H9 (cell line): ENCODE data around the gene PARP16. TPM values are rescaled to one million over a fixed set of nuclear protein-coding genes. Genes with fewer than 3 reads are reported as not detected.

Experiments
- DNase-seq: peaks from one replicate; pipeline ENCODE4 v3.0.0-alpha.2; 2017
- H2AFZ ChIP-seq: one replicate; pipeline ENCODE4 v1.6.1; 2013; ENCODE audit warnings: mild to moderate bottlenecking, low read length, control low read depth, moderate library complexity
- H2AK5ac ChIP-seq: 2 replicates; pipeline ENCODE4 v1.6.1; 2013; ENCODE audit warnings: low read length, control low read depth, mixed read lengths; ENCODE audit not compliant: insufficient read length
- H2BK120ac ChIP-seq: one replicate; pipeline ENCODE4 v1.6.1; 2013; ENCODE audit warnings: low read depth, mild to moderate bottlenecking, low read length, control low read depth, inconsistent platforms; ENCODE audit not compliant: poor library complexity, severe bottlenecking
- H2BK12ac ChIP-seq: 2 replicates; pipeline ENCODE4 v1.6.1; 2013; ENCODE audit warnings: low read length, control low read depth, mixed read lengths, low read depth; ENCODE audit not compliant: insufficient read length
- H2BK15ac ChIP-seq: 2 replicates; pipeline ENCODE4 v1.6.1; 2013; ENCODE audit warnings: low read depth, low read length, control low read depth
- H2BK20ac ChIP-seq: one replicate; pipeline ENCODE4 v1.6.1; 2013; ENCODE audit warnings: low read depth, mild to moderate bottlenecking, low read length, control low read depth, inconsistent platforms; ENCODE audit not compliant: poor library complexity, severe bottlenecking
- H2BK5ac ChIP-seq: 2 replicates; pipeline ENCODE4 v1.6.1; 2013; ENCODE audit warnings: low read length, control low read depth, mixed read lengths; ENCODE audit not compliant: insufficient read length
- H3K14ac ChIP-seq: 2 replicates; pipeline ENCODE4 v1.6.1; 2013; ENCODE audit warnings: low read length, control low read depth; ENCODE audit not compliant: insufficient read depth
- H3K18ac ChIP-seq: 2 replicates; pipeline ENCODE4 v1.6.1; 2013; ENCODE audit warnings: low read depth, mild to moderate bottlenecking, mixed read lengths, low read length, control low read depth; ENCODE audit not compliant: insufficient read length
- H3K23ac ChIP-seq: 2 replicates; pipeline ENCODE4 v1.6.1; 2013; ENCODE audit warnings: low read length, control low read depth, mixed read lengths, low read depth; ENCODE audit not compliant: insufficient read length
- H3K23me2 ChIP-seq: 2 replicates; pipeline ENCODE4 v1.6.1; 2013; ENCODE audit warnings: low read depth, mild to moderate bottlenecking, mixed read lengths, low read length, control low read depth; ENCODE audit not compliant: insufficient read length, poor library complexity, severe bottlenecking
- H3K27ac ChIP-seq: 2 replicates; pipeline ENCODE4 v1.5.1; 2013; ENCODE audit warnings: low read length, control low read depth, mixed read lengths, low read depth; ENCODE audit not compliant: insufficient read length
- H3K27me3 ChIP-seq: 2 replicates; pipeline ENCODE4 v1.6.1; 2013; ENCODE audit warnings: low read length, control low read depth, inconsistent platforms; ENCODE audit not compliant: insufficient read depth
- H3K4ac ChIP-seq: 2 replicates; pipeline ENCODE4 v1.6.1; 2013; ENCODE audit warnings: low read depth, mild to moderate bottlenecking, control low read depth, inconsistent platforms, low read length, moderate library complexity
- H3K4me1 ChIP-seq: 2 replicates; pipeline ENCODE4 v1.6.1; 2013; ENCODE audit warnings: low read length, control low read depth, inconsistent platforms; ENCODE audit not compliant: insufficient read depth
- H3K4me2 ChIP-seq: 2 replicates; pipeline ENCODE4 v1.6.1; 2013; ENCODE audit warnings: low read length, control low read depth, mixed read lengths; ENCODE audit not compliant: insufficient read length, insufficient read depth
- H3K56ac ChIP-seq: 2 replicates; pipeline ENCODE4 v1.6.1; 2013; ENCODE audit warnings: low read depth, mild to moderate bottlenecking, mixed read lengths, low read length, control low read depth; ENCODE audit not compliant: insufficient read length
- H3K79me1 ChIP-seq: 2 replicates; pipeline ENCODE4 v1.6.1; 2013; ENCODE audit warnings: low read depth, mild to moderate bottlenecking, moderate library complexity, low read length, control low read depth, inconsistent platforms; ENCODE audit not compliant: insufficient read depth, poor library complexity, severe bottlenecking
- H3K79me2 ChIP-seq: 2 replicates; pipeline ENCODE4 v1.6.1; 2013; ENCODE audit warnings: low read length, control low read depth, inconsistent platforms; ENCODE audit not compliant: insufficient read depth
- H3K9ac ChIP-seq: 2 replicates; pipeline ENCODE4 v1.6.1; 2013; ENCODE audit warnings: low read length, control low read depth, mixed read lengths; ENCODE audit not compliant: insufficient read length; ENCODE audit errors: extremely low read depth
- H3K9me3 ChIP-seq: one replicate; pipeline ENCODE4 v1.6.1; 2013; ENCODE audit warnings: low read depth, low read length, inconsistent platforms; ENCODE audit not compliant: control insufficient read depth
- H3T11ph ChIP-seq: one replicate; pipeline ENCODE4 v1.6.1; 2013; ENCODE audit warnings: mild to moderate bottlenecking, low read length, control low read depth, inconsistent platforms
- H4K20me1 ChIP-seq: one replicate; pipeline ENCODE4 v1.6.1; 2013; ENCODE audit not compliant: control insufficient read depth, insufficient read length, insufficient read depth
- H4K5ac ChIP-seq: 2 replicates; pipeline ENCODE4 v1.6.1; 2013; ENCODE audit warnings: low read depth, mild to moderate bottlenecking, mixed read lengths, low read length, control low read depth; ENCODE audit not compliant: insufficient read length
- H4K8ac ChIP-seq: replicated peaks from 2 replicates; pipeline ENCODE4 v1.6.1; 2013; ENCODE audit warnings: low read length, control low read depth, mixed read lengths, low read depth; ENCODE audit not compliant: insufficient read length
- H4K91ac ChIP-seq: 2 replicates; pipeline ENCODE4 v1.6.1; 2013; ENCODE audit warnings: low read depth, mild to moderate bottlenecking, moderate library complexity, mixed read lengths, low read length, control low read depth; ENCODE audit not compliant: insufficient read length
- H3K27ac Mint-ChIP-seq, 3 experiments: 2 replicates in 2 of 3; 3 replicates in 1 of 3; pipeline ENCODE4 v1.8.0; 2020 to 2021; ENCODE audit warnings: mixed read lengths in 3 of 3, mild to moderate bottlenecking in 1 of 3, moderate library complexity in 1 of 3
- H3K27me3 Mint-ChIP-seq: 2 replicates; pipeline ENCODE4 v1.8.0; 2021; ENCODE audit warnings: low read depth, mild to moderate bottlenecking, moderate library complexity, mixed read lengths
- H3K36me3 Mint-ChIP-seq, 3 experiments: 2 replicates in 2 of 3; 3 replicates in 1 of 3; pipeline ENCODE4 v1.8.0; 2020 to 2021; ENCODE audit warnings: low read depth in 3 of 3, mixed read lengths in 3 of 3; ENCODE audit not compliant: insufficient read depth in 1 of 3
- H3K4me1 Mint-ChIP-seq, 2 experiments: 2 replicates each; pipeline ENCODE4 v1.8.0; 2020; ENCODE audit warnings: mixed read lengths in 2 of 2
- H3K4me3 Mint-ChIP-seq, 2 experiments: 2 replicates in 1 of 2; 3 replicates in 1 of 2; pipeline ENCODE4 v1.8.0; 2020 to 2021; ENCODE audit warnings: mild to moderate bottlenecking in 2 of 2, mixed read lengths in 2 of 2, moderate library complexity in 1 of 2
- H3K9me3 Mint-ChIP-seq, 2 experiments: 2 replicates in 1 of 2; 3 replicates in 1 of 2; pipeline ENCODE4 v1.8.0; 2020; ENCODE audit warnings: mild to moderate bottlenecking in 2 of 2, mixed read lengths in 2 of 2, moderate library complexity in 1 of 2
- CTCF ChIP-seq: fragments of 200-600 bp; sonication (generic); conservative IDR thresholded peaks from 3 replicates; pipeline ENCODE4 v1.8.0; 2021; ENCODE audit warnings: antibody characterized with exemption, mild to moderate bottlenecking
- WGBS: extraction: QIAGEN DNeasy Blood & Tissue Kit; methylation state at CpG from one replicate; pipeline ENCODE4 v1.1.7; 2013; ENCODE audit warnings: missing lambda C conversion rate, low lambda C conversion rate, mixed read lengths; ENCODE audit not compliant: insufficient read length; ENCODE audit errors: extremely low coverage; 5-methylcytosine and 5-hydroxymethylcytosine counted together
- total RNA-seq: library from RNA; stranded (reverse); gene quantifications from 2 replicates; pipeline ENCODE4 v1.2.1, GENCODE V29; 2021

Gene PARP16
- total RNA-seq, 1 experiment from 2014 or later = 3.9 TPM

GRCh38 chr15:65219137-65219536 lies 67.5 kb downstream of the PARP16 start:
- H3K79me2 ChIP-seq = no peaks in the 10 kb centered on the region
- no peaks in the 10 kb centered on the region for H3K27me3 ChIP-seq
- H3K56ac ChIP-seq = no peak overlapping the region
- no peak overlapping the region for H4K8ac ChIP-seq
- H3K9me3 ChIP-seq = no peaks in the 10 kb centered on the region
- no peak overlapping the region for H3K27ac ChIP-seq
- no peak overlapping the region for H4K5ac ChIP-seq
- H3K23me2 ChIP-seq = no peaks in the 10 kb centered on the region
- Mint-ChIP-seq H3K36me3 (no peaks in the 10 kb centered on the region), H3K27ac (no peak overlapping the region), H3K27me3 (peaks cover 3% of the 10 kb centered on the region), H3K4me1 (peaks cover 5 to 10% of the 10 kb centered on the region in 2 experiments; a peak in 3 of 4 replicates), H3K4me3 (no peak overlapping the region), H3K9me3 (no peaks in the 10 kb centered on the region)
- no peak overlapping the region for H4K91ac ChIP-seq
- no peaks in the 10 kb centered on the region for H3K79me1 ChIP-seq
- H2AK5ac ChIP-seq = no peak overlapping the region
- no peak overlapping the region for H3K4ac ChIP-seq
- no peak overlapping the region for H3K9ac ChIP-seq
- DNase-seq = no peak
- no peak overlapping the region for H3K23ac ChIP-seq
- H2BK12ac ChIP-seq = no peak overlapping the region
- H2AFZ ChIP-seq = no peak overlapping the region
- WGBS = no CpG with 5 or more reads among the region's 3 CpGs
- no peak overlapping the region for H3K4me2 ChIP-seq
- H2BK5ac ChIP-seq = no peak overlapping the region
- H2BK20ac ChIP-seq = no peak overlapping the region
- H3T11ph ChIP-seq = no peak overlapping the region
- no peak overlapping the region for H3K14ac ChIP-seq
- H3K4me1 ChIP-seq = no peaks in the 10 kb centered on the region
- H2BK120ac ChIP-seq = no peak overlapping the region
- H2BK15ac ChIP-seq = no peak overlapping the region
- H3K18ac ChIP-seq = no peak overlapping the region
- no peaks in the 10 kb centered on the region for H4K20me1 ChIP-seq
- no peak for TF ChIP-seq CTCF
